CD1c-positive myeloid dendritic cell (primary cell): ENCODE data around the gene ABHD12.
"Not testable (repeated sequence)": the region's sequence is repeated elsewhere in the genome, so short reads cannot be mapped to it uniquely, and the experiment has no call there.

Experiments used
- DNase-seq: peaks from one replicate; pipeline ENCODE4 v3.0.0-alpha.2; 2016; ENCODE audit errors: extremely low spot score

Gene ABHD12

GRCh38 chr20:25390538-25391528, at the start of gene ABHD12:
Gene ABHD12 (minus strand): TSS chr20:25390835. CDS start chr20:25390703, 132 bp downstream.
- peak; percentile 98 for DNase-seq

DNA sequence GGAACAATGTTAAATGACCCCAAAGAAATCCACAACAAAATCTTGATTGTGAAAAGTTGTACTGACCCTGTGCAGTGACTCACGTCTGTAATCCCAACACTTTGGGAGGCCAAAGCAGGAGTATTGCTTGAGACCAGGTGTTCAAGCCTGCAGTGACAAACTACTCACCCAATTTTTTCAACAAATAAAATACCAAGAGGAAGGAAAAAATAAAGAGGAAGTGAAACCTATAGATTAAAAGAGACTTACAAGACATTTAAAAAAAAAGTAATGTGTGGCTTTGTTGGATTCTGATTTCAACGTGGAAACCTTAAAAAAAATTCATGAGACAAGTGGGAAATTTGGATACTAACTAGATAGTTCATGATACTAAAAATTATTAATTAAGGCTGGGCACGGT, 48.7 kb upstream of the ABHD12 start:
- DNase-seq: peak; percentile 48

GRCh38 chr20:25437153-25437581, 46.5 kb upstream of the ABHD12 start:
- no peak for DNase-seq

GRCh38 chr20:25424536-25424935, 33.9 kb upstream of the ABHD12 start:
- DNase-seq: no peak

- DNase-seq: no peak
These were observed 31.4 kb upstream of the ABHD12 start for GRCh38 chr20:25422032-25422431.

DNA sequence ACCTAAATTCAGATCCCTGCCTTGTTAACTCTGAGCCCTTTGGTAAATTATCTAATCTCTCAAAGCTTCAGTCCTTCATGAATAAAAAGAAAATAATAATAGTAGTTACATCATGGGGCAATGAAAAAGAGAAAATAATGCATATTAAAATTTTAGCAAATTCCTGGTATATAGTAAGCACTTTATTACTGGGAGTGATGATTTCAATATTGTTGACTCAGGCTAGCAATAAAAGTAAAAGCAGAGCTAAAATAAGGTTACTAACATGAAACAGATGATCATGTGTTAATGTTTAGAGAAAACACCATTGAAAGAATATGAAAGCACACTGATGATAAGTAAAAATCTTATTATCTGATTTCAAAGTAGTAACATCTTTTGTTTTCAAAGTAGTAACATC, 30.5 kb upstream of the ABHD12 start:
- no peak for DNase-seq

GRCh38 chr20:25418776-25419175, 28.1 kb upstream of the ABHD12 start:
- no peak for DNase-seq

- no peak for DNase-seq
These were observed 18.3 kb upstream of the ABHD12 start for GRCh38 chr20:25408890-25409289.

DNA sequence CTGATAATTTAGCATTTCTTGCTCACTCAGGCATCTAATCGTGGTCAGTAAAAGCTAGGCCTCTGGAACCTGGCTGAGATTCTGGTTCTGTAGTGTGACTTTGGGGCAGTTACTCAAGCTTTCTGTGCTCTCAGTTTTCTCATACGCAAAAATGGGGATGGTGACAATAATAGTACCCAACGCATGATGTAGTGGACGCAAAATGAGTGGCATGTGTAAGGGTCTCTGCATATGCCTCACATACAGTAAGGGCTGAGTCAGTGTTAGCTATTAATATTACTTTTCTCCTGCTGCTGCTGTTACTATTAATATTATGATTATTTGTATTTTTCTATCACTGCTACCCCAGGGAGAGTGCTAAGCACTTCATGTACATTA, 17.5 kb upstream of the ABHD12 start:
- DNase-seq: no peak

DNA sequence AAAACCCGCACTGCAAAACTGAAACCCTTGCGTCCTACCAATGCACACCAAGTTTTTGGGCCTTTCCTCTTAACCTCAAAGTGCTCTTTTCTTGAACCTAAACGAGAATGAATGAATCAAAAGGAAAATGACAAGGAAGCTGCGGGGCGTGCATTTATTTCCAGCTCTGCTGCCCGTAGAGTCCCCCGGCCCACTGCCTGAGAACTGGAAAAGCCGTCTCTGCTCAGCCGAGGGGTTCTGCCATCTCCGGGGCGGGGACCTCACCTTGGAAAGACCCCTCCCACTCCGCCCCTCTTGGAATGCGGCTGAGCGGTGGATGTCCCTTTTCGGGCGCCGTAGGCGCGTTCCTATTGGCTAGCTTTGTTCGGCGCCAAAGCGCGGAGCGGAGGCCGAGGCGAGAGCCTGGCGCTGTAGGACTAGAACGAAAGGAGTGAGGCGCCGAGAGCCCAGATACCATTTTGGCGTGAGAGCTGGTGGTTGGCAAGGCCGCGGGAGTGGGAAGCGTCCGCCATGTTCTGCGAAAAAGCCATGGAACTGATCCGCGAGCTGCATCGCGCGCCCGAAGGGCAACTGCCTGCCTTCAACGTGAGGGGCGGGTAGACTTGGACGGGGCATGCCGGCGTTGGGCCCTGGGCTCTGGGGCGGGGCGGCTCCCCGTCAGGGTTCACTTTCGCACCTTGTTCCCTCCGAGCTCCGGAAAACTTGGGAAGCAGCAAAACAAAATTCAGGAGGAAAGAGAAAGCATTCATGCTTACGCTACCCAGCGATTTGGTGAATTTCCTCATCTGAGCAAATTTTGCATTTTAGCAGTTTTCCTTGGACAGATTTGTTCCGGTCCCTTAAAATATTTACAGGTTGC, 16.9 kb upstream of the ABHD12 start, which contains the start of gene GINS1:
GINS1 (plus strand) TSS at position 363 of the 859 bp plus-strand sequence; CDS start at position 511, 148 bp downstream.
- DNase-seq: peak; percentile 84

DNA sequence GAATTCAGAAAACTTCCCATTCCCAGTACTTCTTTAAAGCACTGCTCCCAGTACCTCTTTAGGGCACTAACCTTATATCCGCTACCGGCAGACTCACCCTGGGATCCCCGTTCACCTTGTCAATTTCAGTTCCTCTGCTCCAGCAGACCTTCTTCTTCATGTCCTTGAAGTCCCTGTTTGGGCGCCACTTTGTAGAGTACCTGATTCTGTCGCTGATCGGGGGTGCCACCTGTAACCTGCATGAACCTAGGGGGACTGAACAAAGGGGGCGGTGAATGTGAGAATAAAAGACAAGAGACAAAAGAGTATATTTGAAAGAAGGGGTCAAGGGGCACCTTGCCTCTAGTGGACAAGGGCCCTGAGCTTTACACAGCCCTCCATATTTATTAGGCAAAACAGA, 11.9 kb upstream of the ABHD12 start:
- DNase-seq: no peak

DNA sequence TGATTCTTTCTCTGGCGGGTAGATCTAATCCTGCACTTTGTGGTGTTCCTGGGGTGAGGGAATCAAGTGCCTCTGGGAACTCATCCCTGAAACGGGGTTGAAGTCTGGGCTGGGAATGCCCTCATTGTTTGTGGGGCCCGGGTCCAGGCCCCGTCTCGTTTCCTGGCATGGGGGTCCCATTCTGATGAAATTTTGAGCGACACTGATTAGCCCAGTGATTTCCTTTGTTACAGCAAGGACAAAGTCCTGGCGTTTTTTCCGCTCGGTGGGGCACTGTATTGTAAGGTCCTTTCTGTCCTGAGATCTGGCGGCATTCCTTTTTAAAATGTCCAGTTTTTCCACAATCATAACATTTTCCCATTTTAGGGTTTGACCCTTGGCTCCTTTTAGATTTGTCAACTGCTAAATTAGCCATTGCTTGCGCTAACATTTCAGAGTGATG, 9.7 kb upstream of the ABHD12 start:
- not testable (repeated sequence) for DNase-seq

DNA sequence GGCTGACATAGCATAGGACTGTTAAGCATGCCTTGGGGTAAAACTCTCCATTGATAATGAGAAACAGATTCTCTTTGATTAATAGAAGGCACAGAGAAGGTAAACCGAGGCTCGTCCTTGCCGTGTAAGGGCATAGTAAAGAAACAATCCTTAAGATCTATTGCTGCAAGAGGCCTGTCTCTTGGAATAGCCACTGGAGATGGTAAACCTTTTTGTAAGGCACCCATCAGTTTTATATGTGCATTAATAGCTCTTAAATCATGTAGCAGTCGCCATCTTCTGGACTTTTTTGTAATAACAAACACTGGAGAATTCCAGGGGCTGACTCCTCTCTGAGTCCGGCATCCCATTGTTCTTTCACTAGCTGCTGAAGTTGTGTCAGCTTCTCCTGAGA, 8.4 kb upstream of the ABHD12 start:
- peak; percentile 74 for DNase-seq

DNA sequence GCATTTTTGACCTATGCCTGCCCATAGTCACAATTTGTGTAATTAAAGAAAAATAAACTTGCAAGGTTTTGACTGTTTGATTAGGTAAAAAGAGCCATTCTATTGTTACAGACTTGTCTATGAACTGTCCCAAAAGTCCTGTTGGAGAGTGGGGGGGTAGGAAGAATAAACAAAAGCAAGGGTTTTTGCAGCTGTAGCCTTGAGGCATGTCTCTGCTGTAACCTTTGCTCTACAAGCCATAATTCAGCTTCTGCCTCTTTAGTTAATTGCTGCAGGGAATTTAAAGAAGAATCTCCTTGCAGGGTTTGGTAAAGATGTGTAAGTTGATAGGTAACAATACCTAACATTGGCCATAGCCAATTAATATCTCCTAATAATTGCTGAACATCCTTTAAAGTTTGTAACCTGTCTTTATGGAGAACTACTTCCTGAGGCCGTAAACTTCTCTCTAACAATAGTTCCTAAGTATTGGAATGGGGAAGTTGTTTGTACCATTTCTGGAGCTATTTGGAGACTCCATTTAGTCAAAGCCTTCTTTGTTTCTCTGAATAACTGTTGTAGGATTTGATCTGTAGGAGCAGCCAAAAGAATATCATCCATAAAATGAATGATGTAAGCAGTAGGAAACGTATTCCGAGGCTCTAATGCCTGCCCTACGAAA, 7.9 kb upstream of the ABHD12 start:
- peak; percentile 56 for DNase-seq

DNA sequence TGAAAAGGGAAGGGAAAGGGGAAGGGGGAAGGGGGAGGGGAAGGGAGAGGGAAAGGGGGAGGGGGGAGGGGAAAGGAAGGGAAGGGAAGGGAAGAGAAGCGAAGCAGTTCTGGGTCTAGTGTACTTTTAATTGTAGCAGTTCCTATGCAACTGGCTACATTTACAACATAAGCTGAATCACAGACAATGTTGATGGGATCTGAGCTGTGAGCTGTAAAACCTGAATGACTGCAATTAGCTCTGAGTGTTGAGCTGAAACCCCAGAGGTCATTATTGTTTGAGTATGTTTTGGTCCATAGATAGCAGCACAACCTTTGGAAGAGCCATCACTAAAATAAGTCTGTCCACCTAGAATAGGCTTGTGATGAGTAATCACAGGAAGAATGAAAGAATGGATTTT, 7.2 kb upstream of the ABHD12 start:
- no peak for DNase-seq

- DNase-seq: no peak
These were observed 6.5 kb upstream of the ABHD12 start for GRCh38 chr20:25397096-25397495.

GRCh38 chr20:25394996-25395395, 4.4 kb upstream of the ABHD12 start:
- no peak for DNase-seq

DNA sequence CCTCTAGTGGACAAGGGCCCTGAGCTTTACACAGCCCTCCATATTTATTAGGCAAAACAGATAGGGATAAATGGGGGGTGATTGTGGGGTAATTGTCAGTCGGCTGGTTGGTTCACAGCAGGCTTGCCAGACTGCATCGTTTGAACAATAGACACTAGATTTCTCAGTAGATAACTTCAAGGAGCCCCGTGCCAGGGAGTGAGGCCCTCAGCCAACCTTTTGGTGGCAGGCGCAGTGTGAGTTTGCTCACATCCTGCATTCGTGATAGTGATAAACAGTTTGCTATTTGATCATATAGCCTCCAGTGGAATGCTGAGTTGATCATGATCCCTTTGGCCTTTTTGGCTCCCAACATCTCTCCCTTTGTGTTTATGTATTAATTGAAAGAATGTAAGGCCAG, 3.6 kb upstream of the ABHD12 start:
- no peak for DNase-seq

- peak; percentile 42 for DNase-seq
These were observed 637 bp downstream of the ABHD12 start for GRCh38 chr20:25389858-25390537.

DNA sequence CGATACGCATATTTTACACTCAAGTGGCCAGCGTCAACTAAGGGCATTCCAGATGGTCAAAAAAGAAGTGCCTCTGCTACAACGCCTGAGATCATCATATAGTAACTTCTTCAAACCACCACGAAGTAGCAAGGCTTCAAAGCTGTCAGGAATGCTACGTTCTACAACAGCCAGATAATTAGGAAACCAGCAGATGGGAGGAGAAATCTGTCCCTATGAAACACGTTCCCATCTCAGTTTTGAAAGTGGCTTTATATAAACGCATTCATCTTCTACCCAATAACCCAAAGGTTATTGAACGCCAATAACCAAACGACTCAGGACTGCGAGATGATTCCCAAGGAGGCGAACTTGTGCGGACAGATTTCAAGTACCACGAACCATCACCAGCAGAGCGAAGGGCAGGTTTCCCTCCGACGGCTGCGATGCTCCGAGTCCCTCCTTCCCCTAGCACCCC, 1.2 kb downstream of the ABHD12 start:
- DNase-seq: peak; percentile 21
